ENCODE results near the gene RNU5B-1. TPM values are rescaled to one million over a fixed set of nuclear protein-coding genes. Genes with fewer than 3 reads are reported as not detected.

The RNU5B-1 gene
- total and polyA plus RNA-seq, 7 donors: 12.8 to 34.0 (median 13.9) TPM; not detected in 4

DNA sequence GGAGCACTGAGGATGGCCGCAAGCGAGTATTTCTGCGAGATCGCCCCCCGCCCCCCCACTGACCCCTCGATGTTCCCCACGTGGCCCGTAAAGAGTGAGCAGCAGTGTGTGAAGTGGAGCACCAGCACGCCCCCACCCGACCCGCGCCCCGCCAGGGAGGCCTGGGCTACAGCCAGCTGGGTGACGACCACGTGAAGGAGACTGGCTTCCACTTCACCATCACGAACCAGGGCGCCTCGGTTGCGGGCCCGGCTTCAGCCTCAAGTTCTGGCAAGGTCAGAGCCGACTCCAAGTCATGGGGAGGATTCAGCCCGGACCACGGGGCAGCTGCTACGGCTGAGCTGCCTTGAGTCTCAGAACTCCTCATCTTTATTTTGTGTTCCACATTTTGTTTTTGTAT lies 2.4 kb upstream of the RNU5B-1 start:
- no peak for TF ChIP-seq CTCF (IDR thresholded peaks at IDR 0.05)

DNA sequence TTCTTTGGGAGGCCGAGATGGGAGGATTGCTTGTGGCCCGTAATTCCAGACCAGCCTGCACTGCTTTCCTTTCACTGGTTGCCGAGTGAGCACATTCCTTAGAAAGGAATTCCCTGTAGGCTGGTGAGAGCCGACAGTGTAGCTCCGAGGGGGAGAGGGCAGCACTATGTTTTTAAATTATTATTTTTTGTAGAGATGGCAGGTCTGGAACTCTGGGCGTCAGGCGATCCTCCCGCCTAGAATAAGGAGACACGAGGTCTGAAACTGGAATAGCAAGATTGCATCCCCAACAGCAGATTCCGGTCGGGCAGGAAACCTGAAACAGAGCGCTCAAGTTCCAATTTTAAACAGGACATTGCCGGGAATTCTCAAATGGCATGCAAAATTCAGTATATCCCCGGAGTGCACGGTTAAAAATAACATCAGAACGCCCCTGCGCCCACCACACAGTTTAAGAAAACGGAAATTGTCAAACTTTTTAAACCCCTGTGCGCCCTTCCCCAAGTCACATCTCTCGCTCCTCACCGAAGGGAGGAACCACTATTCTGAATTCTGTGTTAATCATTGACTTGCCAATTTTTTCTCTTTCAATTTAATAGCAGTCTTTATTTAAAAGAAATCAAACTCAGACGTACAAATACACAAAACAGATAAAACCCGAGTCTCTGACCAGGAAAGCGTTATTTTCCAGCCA lies 643 bp upstream of the RNU5B-1 start:
- no peaks in the 10 kb centered on the region for H3K9me3 ChIP-seq
- 0 to 1% (median 1%) methylated on average over 24 of the region's 24 CpGs for WGBS, 3 donors
- intact Hi-C loops (cut with DNase I): loop anchor here in 1 of 2 donors (5.0 kb wide), 1 partner anchor 117 kb away; the partner anchor contains the start of gene CLPX

More for the DNA sequence above, 2.4 kb upstream of the RNU5B-1 start:
- Histone ChIP-seq H3K36me3 (ENCODE audit: insufficient read depth in 1 of 2, low read depth in 1 of 2) (no peaks in the 10 kb centered on the region), H3K4me1 (peaks cover 20% of the 10 kb centered on the region), H3K27ac (peak overlapping the region; percentile 88), H3K27me3 (ENCODE audit: insufficient read depth in 3 of 3, low read length in 2 of 3) (no peaks in the 10 kb centered on the region), H3K9me3 (no peaks in the 10 kb centered on the region), H3K4me3 (no peak overlapping the region)
- intact Hi-C loops (cut with DNase I): loop anchor here in 1 of 2 donors (5.0 kb wide), 1 partner anchor 115 kb away; the partner anchor contains the start of gene CLPX
- WGBS, 3 donors: 72 to 80% (median 73%) methylated on average over 23 to 24 of the region's 24 CpGs
- no peak for ATAC-seq
- DNase-seq: no peak

DNA sequence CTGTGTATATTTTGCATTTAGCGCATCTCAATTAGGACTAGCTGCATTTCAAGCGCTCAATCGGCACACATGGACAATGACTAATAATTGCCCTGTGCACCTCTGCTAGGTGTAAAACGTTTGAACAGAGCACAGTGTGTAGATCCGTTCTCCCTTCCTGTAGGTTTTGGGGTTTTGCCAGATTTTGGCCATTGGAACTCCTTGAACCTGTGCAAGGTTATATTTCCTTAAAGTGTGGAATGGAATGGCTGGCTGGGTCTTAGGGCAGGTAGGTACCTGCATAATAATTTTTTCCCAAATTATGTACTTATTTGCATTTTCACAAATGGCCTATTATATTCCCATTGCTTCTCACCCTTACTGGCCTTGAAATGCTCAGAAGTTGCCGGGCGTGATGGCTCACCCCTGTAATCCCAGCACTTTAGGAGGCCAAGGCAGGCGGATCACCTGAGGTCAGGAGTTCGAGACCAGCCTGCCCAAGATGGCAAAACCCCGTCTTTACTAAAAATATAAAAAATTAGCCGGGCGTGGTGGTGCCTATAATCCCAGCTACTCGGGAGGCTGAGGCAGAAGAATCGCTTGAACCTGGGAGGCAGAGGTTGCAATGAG lies 777 bp downstream of the RNU5B-1 start:
- Histone ChIP-seq H3K9me3 (no peaks in the 10 kb centered on the region), H3K27ac (peak overlapping the region; percentile 88), H3K36me3 (ENCODE audit: insufficient read depth in 1 of 2, low read depth in 1 of 2) (no peaks in the 10 kb centered on the region), H3K4me3 (peak overlapping the region; percentile 72), H3K4me1 (peaks cover 21% of the 10 kb centered on the region), H3K27me3 (ENCODE audit: insufficient read depth in 3 of 3, low read length in 2 of 3) (no peaks in the 10 kb centered on the region)
- intact Hi-C loops (cut with DNase I): no loop called here
- no peak for TF ChIP-seq CTCF (IDR thresholded peaks at IDR 0.05)
- DNase-seq: no peak
- WGBS, 3 donors: 44 to 50% (median 47%) methylated on average over 14 of the region's 14 CpGs
- peak; percentile 21 to 36 (median 32) for ATAC-seq

More for the DNA sequence above, 643 bp upstream of the RNU5B-1 start:
- peak overlapping the region; percentile 88 for H3K27ac ChIP-seq
- H3K4me3 ChIP-seq: peak overlapping the region; percentile 72
- no peak for TF ChIP-seq CTCF (IDR thresholded peaks at IDR 0.05)
- H3K27me3 ChIP-seq (ENCODE audit: insufficient read depth in 3 of 3, low read length in 2 of 3): no peaks in the 10 kb centered on the region
- peaks cover 13% of the 10 kb centered on the region for H3K4me1 ChIP-seq
- peak in 1 of 2 donors; percentile 68 for DNase-seq
- peak; percentile 66 to 78 (median 72) for ATAC-seq
- no peaks in the 10 kb centered on the region for H3K36me3 ChIP-seq (ENCODE audit: insufficient read depth in 1 of 2, low read depth in 1 of 2)

DNA sequence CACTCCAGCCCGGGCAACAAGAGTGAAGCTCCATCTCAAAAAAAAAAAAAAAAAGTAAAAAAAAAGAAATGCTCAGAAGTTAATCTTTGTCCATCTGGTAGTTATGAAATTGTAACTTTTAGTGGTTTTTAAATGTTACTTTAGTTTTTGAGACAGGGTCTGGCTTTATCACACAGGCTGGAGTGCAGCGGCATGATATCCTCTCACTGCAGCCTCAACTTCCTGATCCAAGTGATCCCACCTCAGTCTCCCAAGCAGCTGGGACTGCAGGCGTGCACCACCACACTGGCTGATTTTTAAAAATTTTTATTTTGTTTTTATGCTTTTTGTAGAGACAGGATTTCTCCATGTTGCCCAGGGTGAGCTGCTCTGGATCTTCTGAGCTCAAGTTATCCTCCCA lies 1.3 kb downstream of the RNU5B-1 start:
- 67 to 91% (median 70%) methylated on average over 3 of the region's 3 CpGs for WGBS, 3 donors
- intact Hi-C loops (cut with DNase I): no loop called here
- Histone ChIP-seq H3K9me3 (no peaks in the 10 kb centered on the region), H3K4me3 (no peak overlapping the region), H3K27ac (no peak overlapping the region), H3K27me3 (ENCODE audit: insufficient read depth in 3 of 3, low read length in 2 of 3) (no peaks in the 10 kb centered on the region), H3K36me3 (ENCODE audit: insufficient read depth in 1 of 2, low read depth in 1 of 2) (no peaks in the 10 kb centered on the region), H3K4me1 (peaks cover 26% of the 10 kb centered on the region)
- ATAC-seq (no peak), DNase-seq (no peak)
- TF ChIP-seq CTCF (IDR thresholded peaks at IDR 0.05): no peak
